OCI-LY1 (cell line): Measurements from ENCODE around the gene FBXL17.

ENCODE experiments used
- CTCF ChIP-seq: fragments of 200-600 bp; sonication (generic), shearing (Covaris generic); IDR thresholded peaks from 2 replicates; pipeline ENCODE4 v1.5.1; 2017; ENCODE audit warnings: mild to moderate bottlenecking, antibody characterized with exemption, low read length, moderate library complexity, mixed read lengths
- EZH2 ChIP-seq: fragments of 200-600 bp; sonication (generic), shearing (Covaris generic); IDR thresholded peaks from 2 replicates; pipeline ENCODE4 v1.8.0; 2017; ENCODE audit warnings: borderline replicate concordance, mixed run types, mild to moderate bottlenecking, antibody characterized with exemption, low read length, moderate library complexity, mixed read lengths

GRCh38 chr5:107993341-107993740 is 388.6 kb downstream of the FBXL17 start:
- TF ChIP-seq CTCF: no peak
- TF ChIP-seq EZH2: no peak
